ENCODE measurements around the gene PCNX2. TPM values are rescaled to one million over a fixed set of nuclear protein-coding genes. Genes with fewer than 3 reads are reported as not detected.
A peak's percentile ranks its signal among the peaks of the same experiment; 100 is the strongest.

Gene PCNX2
- total RNA-seq, 4 donors from 2014 or later = 5.9 to 21.7 (median 10.3) TPM

DNA sequence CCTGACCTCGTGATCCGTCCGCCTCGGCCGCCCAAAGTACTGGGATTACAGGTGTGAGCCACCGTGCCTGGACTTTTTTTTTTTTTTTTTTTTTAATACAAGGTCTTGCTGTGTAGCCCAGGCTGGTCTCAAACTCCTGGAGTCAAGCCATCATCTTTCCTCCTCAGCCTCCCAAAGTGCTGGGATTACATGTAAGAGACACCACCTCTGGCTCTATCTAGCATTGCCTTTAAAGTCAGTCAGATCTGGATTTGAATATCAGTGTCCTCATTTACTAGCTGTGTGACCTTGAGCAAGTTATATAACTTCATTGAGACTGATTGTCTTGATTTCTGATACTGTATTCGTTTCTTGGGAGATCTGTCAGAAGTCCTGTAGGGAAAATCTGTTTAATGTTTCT, 38.6 kb upstream of the PCNX2 start:
- 62 to 85% methylated on average over 2 to 5 of the region's 7 CpGs for WGBS, 2 donors (ENCODE audit: low coverage in 1 of 2)
- TF ChIP-seq EP300 (IDR thresholded peaks at IDR 0.05) (no peak), POLR2AphosphoS5 (IDR thresholded peaks at IDR 0.05) (no peak), POLR2A (IDR thresholded peaks at IDR 0.05) (no peak)
- TF ChIP-seq, protein P1, sequence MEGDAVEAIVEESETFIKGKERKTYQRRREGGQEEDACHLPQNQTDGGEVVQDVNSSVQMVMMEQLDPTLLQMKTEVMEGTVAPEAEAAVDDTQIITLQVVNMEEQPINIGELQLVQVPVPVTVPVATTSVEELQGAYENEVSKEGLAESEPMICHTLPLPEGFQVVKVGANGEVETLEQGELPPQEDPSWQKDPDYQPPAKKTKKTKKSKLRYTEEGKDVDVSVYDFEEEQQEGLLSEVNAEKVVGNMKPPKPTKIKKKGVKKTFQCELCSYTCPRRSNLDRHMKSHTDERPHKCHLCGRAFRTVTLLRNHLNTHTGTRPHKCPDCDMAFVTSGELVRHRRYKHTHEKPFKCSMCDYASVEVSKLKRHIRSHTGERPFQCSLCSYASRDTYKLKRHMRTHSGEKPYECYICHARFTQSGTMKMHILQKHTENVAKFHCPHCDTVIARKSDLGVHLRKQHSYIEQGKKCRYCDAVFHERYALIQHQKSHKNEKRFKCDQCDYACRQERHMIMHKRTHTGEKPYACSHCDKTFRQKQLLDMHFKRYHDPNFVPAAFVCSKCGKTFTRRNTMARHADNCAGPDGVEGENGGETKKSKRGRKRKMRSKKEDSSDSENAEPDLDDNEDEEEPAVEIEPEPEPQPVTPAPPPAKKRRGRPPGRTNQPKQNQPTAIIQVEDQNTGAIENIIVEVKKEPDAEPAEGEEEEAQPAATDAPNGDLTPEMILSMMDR (IDR thresholded peaks at IDR 0.05) = no peak
- no peak overlapping the region for H3K27ac ChIP-seq
- no peaks in the 10 kb centered on the region for H3K36me3 ChIP-seq
- ATAC-seq = no peak
- H3K9me3 ChIP-seq = no peaks in the 10 kb centered on the region
- peaks cover 0 to 2% (median 0%) of the 10 kb centered on the region in 3 donors for H3K4me1 ChIP-seq
- no peak overlapping the region for H3K4me3 ChIP-seq
- H3K27me3 ChIP-seq = peaks cover 61% of the 10 kb centered on the region

DNA sequence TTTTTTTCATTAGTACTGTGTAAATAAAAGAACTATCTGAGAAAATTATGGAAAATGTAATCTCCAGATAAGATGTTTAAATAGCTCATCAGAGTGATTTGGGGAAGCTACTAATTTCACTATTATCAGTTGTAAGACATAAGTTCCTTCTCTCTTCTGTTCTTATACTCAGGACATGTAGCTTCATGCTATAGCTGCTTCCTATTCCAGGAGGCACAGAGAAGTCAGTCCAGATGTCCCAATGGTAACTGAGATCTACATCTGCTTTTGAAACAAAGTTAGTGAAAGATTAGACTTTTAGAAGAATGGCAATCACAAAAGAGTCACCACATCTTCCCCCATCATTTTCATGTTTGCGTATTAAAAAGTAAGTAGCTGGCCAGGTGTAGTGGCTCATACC, 37.6 kb upstream of the PCNX2 start:
- Histone ChIP-seq H3K27ac (no peak overlapping the region), H3K4me3 (no peak overlapping the region), H3K27me3 (peaks cover 62% of the 10 kb centered on the region), H3K9me3 (no peaks in the 10 kb centered on the region), H3K36me3 (no peaks in the 10 kb centered on the region), H3K4me1 (peaks cover 0 to 12% (median 4%) of the 10 kb centered on the region in 3 donors)
- TF ChIP-seq EP300 (IDR thresholded peaks at IDR 0.05) (no peak), POLR2AphosphoS5 (IDR thresholded peaks at IDR 0.05) (no peak), POLR2A (IDR thresholded peaks at IDR 0.05) (no peak)
- TF ChIP-seq, protein P1 (IDR thresholded peaks at IDR 0.05) = no peak
- 100% methylated on average over 1 of the region's 1 CpG; no CpG with 5 or more reads in 1 of the 2 donors for WGBS, 2 donors (ENCODE audit: low coverage in 1 of 2)
- ATAC-seq = no peak

DNA sequence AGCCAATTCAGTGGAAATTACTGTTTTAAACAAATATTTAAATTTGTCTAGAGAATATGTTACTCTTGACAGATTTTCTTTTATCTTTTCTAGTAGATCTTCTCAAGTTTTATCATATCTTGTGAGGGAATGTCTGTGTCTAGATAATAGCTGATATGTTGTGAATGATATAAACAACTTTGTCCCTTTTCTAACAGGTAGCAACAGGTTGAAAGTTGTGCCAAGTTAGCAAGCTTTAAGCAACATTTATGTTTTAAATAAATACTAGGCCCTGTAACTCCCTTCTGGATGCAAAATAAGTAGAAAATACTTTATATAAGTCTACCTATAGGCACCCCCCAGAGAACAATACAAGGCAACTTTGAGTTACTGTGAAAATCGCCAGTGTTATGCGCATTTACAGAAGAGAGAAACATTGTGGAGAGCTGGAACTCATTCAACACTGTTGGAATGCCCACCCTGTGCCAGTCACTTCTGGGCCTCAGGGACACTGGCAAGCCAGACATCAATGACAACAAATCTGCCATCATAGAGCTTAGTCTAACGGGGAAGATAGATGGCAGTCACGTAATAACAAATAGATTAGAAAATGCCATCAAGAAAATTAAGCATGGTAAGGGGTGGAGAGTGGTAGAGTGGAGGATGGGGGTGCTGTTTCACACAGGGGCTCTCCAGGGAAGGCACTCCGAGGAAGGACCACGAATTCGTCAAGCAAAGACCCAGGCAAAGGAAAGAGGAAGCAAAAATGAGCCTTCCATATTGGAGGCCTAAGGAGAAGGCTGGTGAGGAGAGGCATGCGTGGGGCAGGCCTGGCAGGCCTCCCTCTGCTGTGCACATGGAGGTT, 36.4 kb upstream of the PCNX2 start:
- TF ChIP-seq POLR2A (IDR thresholded peaks at IDR 0.05) (no peak), POLR2AphosphoS5 (IDR thresholded peaks at IDR 0.05) (no peak), EP300 (IDR thresholded peaks at IDR 0.05) (no peak)
- TF ChIP-seq, protein P1 (IDR thresholded peaks at IDR 0.05) = no peak
- Histone ChIP-seq H3K4me1 (peaks cover 0 to 24% (median 4%) of the 10 kb centered on the region in 3 donors), H3K27ac (no peak overlapping the region), H3K4me3 (no peak overlapping the region), H3K9me3 (no peaks in the 10 kb centered on the region), H3K36me3 (no peaks in the 10 kb centered on the region), H3K27me3 (peaks cover 71% of the 10 kb centered on the region)
- WGBS, 2 donors (ENCODE audit: low coverage in 1 of 2) = 67 to 78% methylated on average over 6 of the region's 8 CpGs
- ATAC-seq = no peak

DNA sequence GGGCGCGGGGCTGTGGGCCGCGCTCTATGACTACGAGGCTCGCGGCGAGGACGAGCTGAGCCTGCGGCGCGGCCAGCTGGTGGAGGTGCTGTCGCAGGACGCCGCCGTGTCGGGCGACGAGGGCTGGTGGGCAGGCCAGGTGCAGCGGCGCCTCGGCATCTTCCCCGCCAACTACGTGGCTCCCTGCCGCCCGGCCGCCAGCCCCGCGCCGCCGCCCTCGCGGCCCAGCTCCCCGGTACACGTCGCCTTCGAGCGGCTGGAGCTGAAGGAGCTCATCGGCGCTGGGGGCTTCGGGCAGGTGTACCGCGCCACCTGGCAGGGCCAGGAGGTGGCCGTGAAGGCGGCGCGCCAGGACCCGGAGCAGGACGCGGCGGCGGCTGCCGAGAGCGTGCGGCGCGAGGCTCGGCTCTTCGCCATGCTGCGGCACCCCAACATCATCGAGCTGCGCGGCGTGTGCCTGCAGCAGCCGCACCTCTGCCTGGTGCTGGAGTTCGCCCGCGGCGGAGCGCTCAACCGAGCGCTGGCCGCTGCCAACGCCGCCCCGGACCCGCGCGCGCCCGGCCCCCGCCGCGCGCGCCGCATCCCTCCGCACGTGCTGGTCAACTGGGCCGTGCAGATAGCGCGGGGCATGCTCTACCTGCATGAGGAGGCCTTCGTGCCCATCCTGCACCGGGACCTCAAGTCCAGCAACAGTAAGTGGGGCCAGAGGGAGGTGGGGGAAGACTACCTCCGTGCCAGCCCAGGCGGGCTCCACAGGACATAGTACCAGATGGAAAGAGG, 32.8 kb upstream of the PCNX2 start:
- ATAC-seq = peak; percentile 32
- H3K36me3 ChIP-seq = no peaks in the 10 kb centered on the region
- peak overlapping the region; percentile 19 to 69 for H3K4me3 ChIP-seq
- no CpG with 5 or more reads among the region's 96 CpGs for WGBS, 2 donors (ENCODE audit: low coverage in 1 of 2)
- no peak for TF ChIP-seq EP300 (IDR thresholded peaks at IDR 0.05)
- TF ChIP-seq POLR2A (IDR thresholded peaks at IDR 0.05) = no peak
- TF ChIP-seq, protein P1 (IDR thresholded peaks at IDR 0.05) = no peak
- no peak for TF ChIP-seq POLR2AphosphoS5 (IDR thresholded peaks at IDR 0.05)
- H3K4me1 ChIP-seq = peaks cover 0 to 27% (median 4%) of the 10 kb centered on the region in 3 donors
- no peaks in the 10 kb centered on the region for H3K9me3 ChIP-seq
- peak overlapping the region in 1 of 4 donors; percentile 22 for H3K27ac ChIP-seq
- peaks cover 51% of the 10 kb centered on the region for H3K27me3 ChIP-seq
